Activated T-cell treated with anti-CD3 and anti-CD28 coated beads for 1 hour (primary cell): Measurements from ENCODE around the gene FAM227A.
"Not testable (repeated sequence)": the region's sequence is repeated elsewhere in the genome, so short reads cannot be mapped to it uniquely, and the experiment has no call there.

Experiments
- DNase-seq: peaks from one replicate; pipeline ENCODE4 v3.0.0-alpha.2; 2020; ENCODE audit warnings: low read depth

FAM227A gene

GRCh38 chr22:38611559-38611958 lies 44.6 kb downstream of the FAM227A start:
- no peak for DNase-seq

- DNase-seq = no peak
Measured at GRCh38 chr22:38610234-38610633, 46.0 kb downstream of the FAM227A start.

- DNase-seq = no peak
Measured at GRCh38 chr22:38608992-38609750, 47.0 kb downstream of the FAM227A start.

GRCh38 chr22:38607680-38608079 lies 48.5 kb downstream of the FAM227A start:
- no peak for DNase-seq

GRCh38 chr22:38602166-38602565 lies 54.0 kb downstream of the FAM227A start:
- DNase-seq = no peak

- DNase-seq = no peak
Measured at GRCh38 chr22:38601221-38601764, 54.9 kb downstream of the FAM227A start.

GRCh38 chr22:38599466-38599865 lies 56.7 kb downstream of the FAM227A start:
- DNase-seq = no peak

- not testable (repeated sequence) for DNase-seq
Measured at GRCh38 chr22:38582923-38583322, 73.3 kb downstream of the FAM227A start.

GRCh38 chr22:38578505-38578904 lies 77.7 kb downstream of the FAM227A start:
- no peak for DNase-seq

GRCh38 chr22:38572065-38572464 lies 84.1 kb downstream of the FAM227A start:
- peak; percentile 2 for DNase-seq

- peak; percentile 10 for DNase-seq
Measured at GRCh38 chr22:38570779-38571364, 85.3 kb downstream of the FAM227A start.

GRCh38 chr22:38569972-38570778 lies 86.0 kb downstream of the FAM227A start, which contains the start of gene DMC1:
Gene DMC1 (minus strand): TSS chr22:38570183. CDS start chr22:38568256, 1,927 bp downstream.
- DNase-seq = peak; percentile 98

- DNase-seq = no peak
Measured at GRCh38 chr22:38569181-38569971, 86.8 kb downstream of the FAM227A start.

GRCh38 chr22:38567531-38568285 lies 88.5 kb downstream of the FAM227A start:
- DNase-seq = no peak

GRCh38 chr22:38566726-38567504 lies 89.3 kb downstream of the FAM227A start:
- no peak for DNase-seq

GRCh38 chr22:38565441-38565840 lies 90.8 kb downstream of the FAM227A start:
- no peak for DNase-seq

- no peak for DNase-seq
Measured at GRCh38 chr22:38564669-38565068, 91.5 kb downstream of the FAM227A start.

GRCh38 chr22:38554281-38554680 lies 101.9 kb downstream of the FAM227A start:
- DNase-seq = no peak

GRCh38 chr22:38549101-38549894 lies 106.9 kb downstream of the FAM227A start:
- no peak for DNase-seq
